GM19395 (cell line): ENCODE data around the gene SLC35E2B.
A peak's percentile ranks its signal among the peaks of the same experiment; 100 is the strongest.
"Not testable (repeated sequence)": the region's sequence is repeated elsewhere in the genome, so short reads cannot be mapped to it uniquely, and the experiment has no call there.

Experiments used
- ATAC-seq: cut with Tn5 transposase; IDR thresholded peaks from one replicate; pipeline ENCODE4 v1.9.1; 2021; ENCODE audit warnings: mild to moderate bottlenecking, moderate library complexity; ENCODE audit not compliant: unreplicated experiment

SLC35E2B gene

DNA sequence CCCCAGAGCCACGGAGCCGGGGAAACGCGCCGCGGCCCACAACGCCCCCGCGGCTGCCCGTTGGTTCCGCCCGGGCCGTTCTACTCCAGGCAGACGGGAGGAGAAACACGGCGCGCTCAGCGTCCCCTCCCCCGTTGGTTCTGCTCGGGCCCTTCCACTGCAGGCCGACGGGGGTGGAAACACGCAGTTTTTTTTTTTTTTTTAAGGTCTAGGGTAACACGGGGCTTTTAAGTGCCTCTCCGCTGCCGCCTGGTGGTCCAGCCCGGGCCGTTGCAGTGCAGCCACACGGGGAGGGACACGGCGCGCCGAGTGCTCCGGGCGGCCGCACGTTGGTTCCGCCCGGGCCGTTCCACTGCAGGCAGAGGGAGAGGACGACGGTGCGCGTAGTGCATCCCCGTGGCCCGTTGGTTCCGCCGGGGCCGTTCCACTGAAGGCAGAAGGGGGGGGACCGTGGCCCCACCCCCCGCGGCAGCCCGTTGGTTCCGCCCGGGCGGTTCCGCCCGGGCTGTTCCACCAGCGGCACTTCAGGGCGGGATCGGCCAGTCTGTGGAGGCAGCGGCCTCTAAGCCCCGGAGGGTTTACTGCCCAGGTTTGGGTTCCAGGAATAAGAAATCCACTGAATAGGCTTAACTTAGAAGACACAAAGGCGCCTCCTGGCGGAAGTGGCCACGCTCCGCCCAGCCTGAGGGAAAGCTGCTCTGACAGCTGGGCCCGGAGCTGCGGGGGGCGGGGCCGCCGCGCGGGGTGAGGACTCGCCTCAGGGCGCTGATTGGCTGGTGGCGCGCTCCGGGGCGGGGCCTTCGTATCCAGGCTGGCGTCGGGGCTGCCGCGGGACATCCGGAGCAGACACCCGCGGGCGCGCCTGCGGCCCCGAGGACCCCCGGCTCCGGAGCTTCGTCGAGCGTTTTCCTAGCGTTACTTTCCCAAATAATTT, at the start of gene SLC35E2B:
Gene SLC35E2B, minus strand, starts transcription at position 82 of the 934 bp plus-strand sequence. CDS start 16,096 bp downstream, outside the sequence.
- ATAC-seq = peak; percentile 76

GRCh38 chr1:1741013-1741412, 48.4 kb upstream of the SLC35E2B start:
- ATAC-seq = not testable (repeated sequence)

DNA sequence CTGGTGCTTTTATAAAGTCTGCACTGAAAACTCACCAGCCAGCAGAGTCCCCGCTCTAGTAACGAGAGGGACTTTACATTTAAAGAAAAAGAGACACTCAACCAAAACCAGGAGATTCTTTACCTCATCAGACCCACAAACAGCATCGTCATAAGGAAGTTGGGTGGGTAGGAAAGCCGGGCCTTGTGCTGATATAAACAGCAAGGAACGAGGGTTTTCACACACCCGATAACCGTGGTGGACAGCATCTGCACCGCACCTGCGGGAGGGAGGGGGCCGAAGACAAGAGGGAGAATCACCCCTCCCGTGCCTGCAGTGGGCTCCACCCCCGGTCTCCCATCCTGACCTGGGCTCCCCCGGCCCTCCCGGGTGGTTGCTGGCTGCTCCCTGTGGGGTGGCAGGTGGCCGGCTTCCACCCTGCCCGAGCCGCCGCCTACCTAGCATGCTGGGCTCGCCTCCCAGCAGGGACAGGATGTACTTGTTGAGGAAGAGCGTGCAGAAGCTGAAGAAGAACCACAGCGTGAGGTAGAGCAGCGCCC, 46.3 kb upstream of the SLC35E2B start:
- not testable (repeated sequence) for ATAC-seq

DNA sequence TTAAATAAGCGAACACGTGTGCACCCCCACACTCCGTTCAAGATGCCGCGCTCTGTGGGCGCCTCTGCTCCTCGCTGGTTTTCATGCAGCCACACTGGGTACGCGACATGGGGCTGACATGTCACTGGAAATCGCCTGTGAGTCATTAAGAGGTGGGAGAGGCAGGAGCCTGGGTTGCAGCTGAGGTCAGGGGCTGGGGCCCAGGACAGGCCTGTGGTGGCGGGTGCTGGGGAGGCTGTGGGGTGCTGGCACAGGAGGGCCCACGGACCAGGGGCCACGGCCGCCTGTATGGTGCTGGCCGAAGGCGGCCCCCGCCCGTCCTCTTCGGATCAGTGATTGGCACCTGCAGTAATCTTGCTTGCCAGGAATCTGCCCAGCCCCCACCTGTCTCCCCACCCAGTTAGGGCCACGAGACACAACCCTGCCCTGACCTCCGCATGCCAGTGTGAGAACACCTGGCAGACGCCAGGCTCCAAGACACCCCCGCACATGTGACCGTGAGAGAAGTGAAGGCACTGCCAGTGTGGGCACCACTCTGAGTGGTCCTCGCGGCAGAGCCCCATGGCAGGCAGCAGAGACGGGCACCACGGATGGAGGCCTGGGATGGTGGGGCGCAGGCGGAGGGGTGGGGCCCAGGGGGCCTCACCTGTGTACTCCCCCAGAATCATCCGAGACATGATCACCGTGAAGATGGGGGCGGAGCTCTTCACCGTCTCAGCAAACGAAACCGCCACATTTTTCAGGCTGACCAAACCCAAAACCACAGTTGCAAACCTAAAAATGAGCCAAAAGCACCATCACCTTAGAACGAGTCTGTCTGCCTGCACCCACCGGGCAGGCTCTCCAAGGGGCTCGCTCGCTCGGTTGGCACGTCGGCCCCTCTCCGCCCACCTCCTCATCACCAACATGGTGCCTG, 45.3 kb upstream of the SLC35E2B start:
- not testable (repeated sequence) for ATAC-seq

DNA sequence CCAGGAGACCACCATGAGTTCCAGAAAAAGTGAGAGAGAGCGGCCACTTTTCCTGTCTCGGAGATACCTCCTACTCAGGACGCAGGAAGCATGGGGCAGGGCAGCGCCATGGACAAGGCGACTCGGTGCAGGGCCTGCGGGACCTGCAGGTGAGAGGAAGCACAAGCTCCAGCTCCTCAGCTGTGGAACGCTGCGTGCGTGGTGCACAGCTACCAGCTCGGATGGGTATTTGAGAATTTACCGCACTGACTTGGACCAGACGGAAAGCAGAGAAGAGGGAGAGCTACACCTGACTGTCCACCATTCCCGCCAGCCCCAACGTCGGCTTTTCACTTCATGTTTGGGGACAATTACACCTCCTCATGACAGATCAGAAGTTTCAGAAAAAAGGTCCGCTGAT, 39.8 kb upstream of the SLC35E2B start:
- ATAC-seq = no peak

DNA sequence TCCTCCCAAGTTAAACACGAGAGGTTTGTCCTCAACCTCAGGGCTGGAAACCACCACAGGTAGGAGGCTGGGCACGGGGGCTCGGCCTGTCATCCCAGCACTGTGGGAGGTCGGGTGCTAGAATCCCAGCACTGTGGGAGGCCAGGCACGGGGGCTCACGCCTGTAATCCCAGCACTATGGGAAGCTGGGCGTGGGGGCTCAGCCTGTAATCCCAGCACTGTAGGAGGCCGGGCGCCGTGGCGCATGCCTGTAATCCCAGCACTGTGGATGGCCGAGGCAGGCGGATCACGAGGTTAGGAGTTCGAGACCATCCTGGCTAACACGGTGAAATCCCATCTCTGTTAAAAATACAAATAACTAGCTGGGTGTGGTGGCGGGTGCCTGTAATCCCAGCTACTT, 38.3 kb upstream of the SLC35E2B start:
- ATAC-seq = no peak

DNA sequence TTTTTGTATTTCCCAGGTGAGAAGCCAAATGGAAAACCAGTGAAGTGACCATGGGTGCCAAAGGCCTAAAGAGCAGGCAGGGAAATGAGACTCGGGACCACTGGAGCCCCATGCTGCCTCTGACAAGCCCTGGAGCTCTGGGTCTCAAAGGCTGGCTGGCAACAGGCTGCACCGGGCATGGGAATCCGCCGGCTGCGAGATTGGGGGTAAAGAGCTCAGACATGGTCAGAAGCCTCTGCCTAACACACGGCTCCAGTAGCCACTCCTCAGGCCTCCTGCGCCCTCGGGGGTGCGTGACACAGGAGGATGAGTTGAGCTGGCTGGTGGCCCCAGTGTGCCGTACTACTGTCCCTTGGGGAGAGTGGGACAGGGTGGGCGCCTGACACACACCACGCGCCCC, 37.6 kb upstream of the SLC35E2B start:
- ATAC-seq = not testable (repeated sequence)

DNA sequence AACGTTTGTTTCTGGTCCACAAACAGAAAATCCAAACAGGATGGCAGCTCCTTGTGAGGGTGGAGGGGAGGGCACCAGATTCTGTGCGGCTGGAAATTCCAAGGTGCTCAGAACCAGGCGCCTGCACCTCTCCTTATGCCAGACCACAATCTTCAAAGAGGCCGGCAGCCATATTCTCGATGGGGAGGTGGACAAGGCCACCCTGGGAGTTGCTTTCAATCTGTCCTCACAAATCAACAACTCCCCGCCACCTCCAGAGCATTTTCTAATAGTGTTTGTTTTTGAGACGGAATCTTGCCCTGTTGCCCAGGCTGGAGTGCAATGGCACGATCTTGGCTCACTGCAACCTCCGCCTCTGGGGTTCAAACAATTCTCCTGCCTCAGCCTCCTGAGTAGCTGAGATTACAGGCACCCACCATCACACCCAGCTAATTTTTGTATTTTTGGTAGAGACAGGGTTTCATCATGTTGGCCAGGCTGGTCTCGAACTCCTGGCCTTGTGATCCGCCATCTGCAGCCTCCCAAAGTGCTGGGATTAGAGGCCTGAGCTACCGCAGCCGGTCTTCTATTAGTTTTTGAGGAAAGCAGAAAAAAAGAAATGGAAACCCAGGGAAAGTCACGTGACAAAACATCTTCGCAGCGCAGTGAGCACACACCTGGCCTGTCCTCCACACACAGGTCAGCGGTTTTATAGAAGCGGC, 36.7 kb upstream of the SLC35E2B start:
- not testable (repeated sequence) for ATAC-seq

- not testable (repeated sequence) for ATAC-seq
These were observed 35.9 kb upstream of the SLC35E2B start for GRCh38 chr1:1728308-1729005.

DNA sequence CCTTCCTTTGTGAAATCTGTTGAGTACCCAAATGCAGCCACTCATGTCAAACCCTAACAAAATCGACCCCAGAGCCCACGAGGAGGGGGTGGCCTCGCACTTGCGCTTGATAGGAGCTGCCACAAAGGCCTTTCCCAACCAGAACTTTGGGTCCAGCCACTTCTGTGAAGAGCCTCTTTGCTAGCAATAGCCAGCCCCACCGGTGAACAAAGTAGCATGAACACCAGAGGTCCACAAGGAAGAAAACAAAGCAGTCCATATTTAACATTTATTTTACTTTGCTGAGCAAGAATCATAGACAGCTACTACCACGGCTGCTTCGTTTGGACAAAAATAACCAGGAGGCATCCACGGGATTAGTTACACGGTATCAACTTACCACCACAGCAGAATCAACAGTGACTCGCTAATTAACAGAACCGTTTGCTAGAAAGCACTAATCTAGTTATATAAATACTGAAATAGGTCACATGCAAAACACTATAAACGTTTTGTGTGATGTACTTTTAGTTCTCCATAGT, 34.6 kb upstream of the SLC35E2B start:
- not testable (repeated sequence) for ATAC-seq

DNA sequence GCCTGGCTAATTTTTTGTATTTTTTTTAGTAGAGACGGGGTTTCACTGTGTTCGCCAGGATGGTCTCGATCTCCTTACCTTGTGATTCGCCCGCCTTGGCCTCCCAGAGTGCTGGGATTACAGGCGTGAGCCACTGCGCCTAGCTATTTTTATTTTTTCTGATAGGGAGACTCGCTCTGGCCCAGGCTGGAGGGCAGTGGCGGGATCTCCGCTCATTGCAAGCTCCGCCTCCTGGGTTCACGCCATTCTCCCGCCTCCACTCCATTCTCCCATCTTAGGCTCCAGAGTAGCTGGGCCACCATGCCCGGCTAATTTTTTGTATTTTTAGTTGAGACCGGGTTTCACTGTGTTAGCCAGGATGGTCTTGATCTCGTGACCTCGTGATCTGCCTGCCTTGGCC, 33.5 kb upstream of the SLC35E2B start:
- ATAC-seq = not testable (repeated sequence)

GRCh38 chr1:1724035-1724864, 31.7 kb upstream of the SLC35E2B start, which contains the start of gene CDK11A:
CDK11A (minus strand) TSS chr1:1724357; CDS start chr1:1722818, 1,539 bp downstream.
- peak; percentile 94 for ATAC-seq

- no peak for ATAC-seq
These were observed 28.6 kb upstream of the SLC35E2B start for GRCh38 chr1:1721201-1721600.

GRCh38 chr1:1715109-1715883, 22.7 kb upstream of the SLC35E2B start:
- not testable (repeated sequence) for ATAC-seq

DNA sequence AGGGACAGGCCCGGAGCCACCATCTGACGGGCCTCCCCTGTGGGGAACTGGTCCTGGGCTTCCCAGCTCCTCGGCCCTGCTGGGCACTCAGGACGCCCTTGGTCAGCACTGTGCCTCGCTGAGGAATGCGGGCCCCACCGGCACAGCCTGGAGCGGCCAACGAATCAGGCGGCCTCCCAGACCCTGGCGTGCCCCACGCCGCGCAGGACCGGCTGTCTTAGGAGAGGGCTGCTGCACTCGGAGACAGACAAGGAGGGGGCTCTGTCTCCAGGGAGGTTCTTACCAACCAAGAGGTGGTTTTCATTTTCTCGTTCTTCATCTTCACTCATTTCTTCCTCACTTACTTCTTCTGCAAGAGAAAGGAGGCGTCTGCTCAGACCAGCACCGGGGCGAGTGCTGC, 15.3 kb upstream of the SLC35E2B start:
- not testable (repeated sequence) for ATAC-seq

- ATAC-seq = not testable (repeated sequence)
These were observed 14.6 kb upstream of the SLC35E2B start for GRCh38 chr1:1707241-1707640.

DNA sequence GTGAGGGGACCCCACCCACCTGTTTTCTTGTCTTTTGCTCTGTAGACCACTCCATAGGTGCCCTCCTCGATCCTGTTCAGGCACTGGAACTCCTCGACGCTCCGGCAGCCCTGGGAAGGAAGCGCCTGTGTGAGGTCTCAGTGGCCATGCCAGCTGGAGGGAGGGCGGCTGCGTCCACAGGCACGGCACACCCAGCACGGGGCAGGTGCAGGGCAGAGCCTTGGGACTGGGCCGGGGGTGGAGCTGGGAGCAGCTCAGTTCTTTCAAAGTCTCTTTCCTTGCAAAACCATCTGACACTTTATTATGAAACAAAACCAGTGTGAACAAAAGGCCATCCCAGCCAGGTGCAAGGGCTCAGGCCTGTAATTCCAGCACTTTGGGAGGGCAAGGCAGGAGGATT, 13.0 kb upstream of the SLC35E2B start:
- not testable (repeated sequence) for ATAC-seq
